Vagina (tissue), 2 donors: ENCODE data around the gene CREBZF. TPM values are rescaled to one million over a fixed set of nuclear protein-coding genes. Genes with fewer than 3 reads are reported as not detected.
"Not testable (repeated sequence)": the region's sequence is repeated elsewhere in the genome, so short reads cannot be mapped to it uniquely, and the experiment has no call there.

Source experiments
- DNase-seq, 2 donors: peaks; one replicate each; pipeline ENCODE4 v3.0.0-alpha.2; 2017; ENCODE audit errors: extremely low spot score in 2 of 2
- H3K27ac ChIP-seq: fragments of 200-600 bp; sonication (generic); one replicate; pipeline ENCODE4 v1.5.1; 2019
- H3K27me3 ChIP-seq: fragments of 200-600 bp; sonication (generic); one replicate; pipeline ENCODE4 v1.5.1; 2019
- H3K36me3 ChIP-seq, 2 donors: fragments of 200-600 bp; sonication (generic); one replicate each; pipeline ENCODE4 v1.5.1; 2017 to 2019
- H3K4me1 ChIP-seq: fragments of 200-600 bp; sonication (generic); one replicate; pipeline ENCODE4 v1.5.1; 2019
- H3K4me3 ChIP-seq, 2 donors: fragments of 200-600 bp; sonication (generic); 1 replicate in 1 of 2; 2 replicates in 1 of 2; pipeline ENCODE4 v1.5.1; 2016 to 2019
- H3K9me3 ChIP-seq: fragments of 200-600 bp; sonication (generic); one replicate; pipeline ENCODE4 v1.5.1; 2019
- POLR2A ChIP-seq, 2 donors: fragments of 450-650 bp; IDR thresholded peaks; one replicate each; pipeline ENCODE4 v1.6.1; 2017; ENCODE audit warnings: antibody characterized with exemption in 2 of 2, mild to moderate bottlenecking in 2 of 2, moderate library complexity in 2 of 2
- POLR2AphosphoS5 ChIP-seq, 2 donors: sonication (generic); formaldehyde crosslinking; IDR thresholded peaks; one replicate each; pipeline ENCODE4 v1.9.0; 2017; ENCODE audit warnings: antibody characterized with exemption in 2 of 2, mild to moderate bottlenecking in 2 of 2, low read depth in 1 of 2; ENCODE audit not compliant: insufficient read depth in 1 of 2
- intact Hi-C: fragments of 100-400 bp; cut with DNase I; formaldehyde crosslinking; loops from one replicate; pipeline ENCODE4 v1.15.1; 2023
- total RNA-seq: library from RNA; depleted of rRNA; stranded (reverse); fragments of >200 nt; gene quantifications from one replicate; pipeline ENCODE4 v1.2.3, GENCODE V29; 2016
- TF ChIP-seq, protein P1 (sequence below), 3 experiments: fragments of 450-650 bp in 2 of 3; fragments of 200-600 bp in 1 of 3; sonication (generic) in 1 of 3; IDR thresholded peaks; one replicate each; pipeline ENCODE4 v1.5.1; 2017 to 2019; ENCODE audit warnings: antibody characterized with exemption in 3 of 3, mild to moderate bottlenecking in 2 of 3, moderate library complexity in 2 of 3

CREBZF gene
- total RNA-seq, 1 donor from 2014 or later: 60.9 TPM

DNA sequence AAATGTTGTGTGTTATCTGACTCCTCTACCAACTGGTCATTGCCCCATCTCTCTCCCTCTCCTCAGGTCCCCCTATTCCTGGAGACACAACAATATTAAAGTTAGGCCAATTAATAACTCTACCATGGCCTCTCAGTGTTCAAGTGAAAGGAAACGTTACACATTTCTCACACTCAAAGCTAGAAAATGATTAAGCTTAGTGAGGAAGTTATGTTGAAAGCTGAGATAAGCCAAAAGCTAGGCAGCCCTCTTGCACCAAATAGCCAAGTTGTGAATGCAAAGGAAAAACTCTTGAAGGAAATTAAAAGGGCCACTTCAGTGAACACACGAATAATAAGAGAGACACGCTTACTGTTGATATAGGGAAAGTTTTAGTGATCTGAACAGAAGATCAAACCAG, 44.7 kb downstream of the CREBZF start:
- Histone ChIP-seq H3K9me3 (no peaks in the 10 kb centered on the region), H3K27me3 (no peaks in the 10 kb centered on the region), H3K27ac (no peak overlapping the region), H3K4me3 (no peak overlapping the region), H3K4me1 (no peaks in the 10 kb centered on the region), H3K36me3 (no peaks in the 10 kb centered on the region)
- DNase-seq: no peak
- TF ChIP-seq, protein P1, sequence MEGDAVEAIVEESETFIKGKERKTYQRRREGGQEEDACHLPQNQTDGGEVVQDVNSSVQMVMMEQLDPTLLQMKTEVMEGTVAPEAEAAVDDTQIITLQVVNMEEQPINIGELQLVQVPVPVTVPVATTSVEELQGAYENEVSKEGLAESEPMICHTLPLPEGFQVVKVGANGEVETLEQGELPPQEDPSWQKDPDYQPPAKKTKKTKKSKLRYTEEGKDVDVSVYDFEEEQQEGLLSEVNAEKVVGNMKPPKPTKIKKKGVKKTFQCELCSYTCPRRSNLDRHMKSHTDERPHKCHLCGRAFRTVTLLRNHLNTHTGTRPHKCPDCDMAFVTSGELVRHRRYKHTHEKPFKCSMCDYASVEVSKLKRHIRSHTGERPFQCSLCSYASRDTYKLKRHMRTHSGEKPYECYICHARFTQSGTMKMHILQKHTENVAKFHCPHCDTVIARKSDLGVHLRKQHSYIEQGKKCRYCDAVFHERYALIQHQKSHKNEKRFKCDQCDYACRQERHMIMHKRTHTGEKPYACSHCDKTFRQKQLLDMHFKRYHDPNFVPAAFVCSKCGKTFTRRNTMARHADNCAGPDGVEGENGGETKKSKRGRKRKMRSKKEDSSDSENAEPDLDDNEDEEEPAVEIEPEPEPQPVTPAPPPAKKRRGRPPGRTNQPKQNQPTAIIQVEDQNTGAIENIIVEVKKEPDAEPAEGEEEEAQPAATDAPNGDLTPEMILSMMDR (IDR thresholded peaks at IDR 0.05): no peak
- TF ChIP-seq POLR2A (IDR thresholded peaks at IDR 0.05) (no peak), POLR2AphosphoS5 (IDR thresholded peaks at IDR 0.05; ENCODE audit: insufficient read depth in 1 of 2, low read depth in 1 of 2) (no peak)
- intact Hi-C loops: no loop called here

DNA sequence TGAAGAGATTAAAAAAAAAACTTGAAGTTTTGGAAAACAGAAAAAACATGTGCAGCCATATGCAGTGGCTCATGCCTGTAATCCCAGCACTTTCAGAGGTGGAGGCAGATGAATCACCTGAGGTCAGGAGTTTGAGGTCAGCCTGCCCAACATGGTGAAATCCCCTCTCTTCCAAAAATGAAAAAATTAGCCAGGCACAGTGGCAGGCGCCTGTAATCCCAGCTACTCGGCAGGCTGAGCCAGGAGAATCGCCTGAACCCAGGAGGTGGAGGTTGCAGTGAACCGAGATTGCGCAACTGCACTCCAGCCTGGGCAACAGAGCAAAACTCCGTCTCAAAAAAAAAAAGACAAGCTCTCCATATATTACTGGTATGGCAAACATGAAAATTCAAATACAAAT, 45.4 kb downstream of the CREBZF start:
- H3K27ac ChIP-seq: no peak overlapping the region
- no peaks in the 10 kb centered on the region for H3K9me3 ChIP-seq
- no peaks in the 10 kb centered on the region for H3K4me1 ChIP-seq
- TF ChIP-seq POLR2AphosphoS5 (IDR thresholded peaks at IDR 0.05; ENCODE audit: insufficient read depth in 1 of 2, low read depth in 1 of 2): no peak
- TF ChIP-seq, protein P1 (IDR thresholded peaks at IDR 0.05): no peak
- no peak for TF ChIP-seq POLR2A (IDR thresholded peaks at IDR 0.05)
- H3K27me3 ChIP-seq: no peaks in the 10 kb centered on the region
- no peak overlapping the region for H3K4me3 ChIP-seq
- no peaks in the 10 kb centered on the region for H3K36me3 ChIP-seq
- intact Hi-C loops: no loop called here
- no peak for DNase-seq

DNA sequence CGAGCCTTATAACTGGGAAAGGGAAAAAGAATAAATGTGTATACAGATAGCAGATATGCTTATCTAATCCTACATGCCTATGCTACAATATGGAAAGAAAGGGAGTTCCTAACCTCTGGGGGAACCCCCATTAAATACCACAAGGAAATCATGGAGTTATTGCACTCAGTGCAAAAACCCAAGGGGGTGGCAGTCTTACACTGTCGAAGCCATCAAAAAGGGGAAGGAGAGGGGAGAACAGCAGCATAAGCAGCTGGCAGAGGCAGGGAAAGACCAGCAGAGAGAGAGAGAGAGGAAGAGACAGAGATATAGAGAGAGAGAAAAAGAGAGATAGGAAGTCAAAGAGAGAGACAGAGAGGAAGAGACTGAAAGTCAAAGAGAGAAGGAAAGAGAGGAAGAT, 53.3 kb downstream of the CREBZF start:
- H3K27ac ChIP-seq, H3K36me3 ChIP-seq, H3K4me1 ChIP-seq, H3K4me3 ChIP-seq, H3K9me3 ChIP-seq, DNase-seq, H3K27me3 ChIP-seq, intact Hi-C loops: not testable (repeated sequence)

Other genes with a start within 250 kb of the CREBZF start
- 10.1 TPM for gene DLG2, start 37.8 kb downstream of the CREBZF start, total RNA-seq
- gene TMEM126B, start 36.5 kb downstream of the CREBZF start, total RNA-seq: 34.1 TPM
- gene TMEM126A, start 17.2 kb downstream of the CREBZF start, total RNA-seq: 15.0 TPM
- gene CCDC89, start 21.1 kb upstream of the CREBZF start, total RNA-seq: not detected
- 17.4 TPM for gene SYTL2, start 146.0 kb upstream of the CREBZF start, total RNA-seq
- gene CCDC83, start 190.3 kb upstream of the CREBZF start, total RNA-seq: not detected